WTC11 (cell line): Measurements from ENCODE around the gene KCNK18. TPM values are rescaled to one million over a fixed set of nuclear protein-coding genes. Genes with fewer than 3 reads are reported as not detected.

ENCODE experiments used
- ATAC-seq: fragments of 200-7000 bp; cut with Tn5 transposase; 2 replicates; pipeline ENCODE4 v1.10.0; 2021; ENCODE audit warnings: mild to moderate bottlenecking, moderate library complexity
- Bru-seq: library from RNA; stranded (reverse); fragments of 400-500 nt; gene quantifications from one replicate; lab custom pipeline; 2021; lab: Mats Ljungman, UMichigan
- CTCF ChIA-PET: fragments of 300-600 bp; sonication (Branson Sonifier 250); formaldehyde crosslinking; loops from one replicate; lab custom pipeline; 2021; ENCODE audit warnings: antibody characterized with exemption; lab: Charles Lee
- POLR2A ChIA-PET: fragments of 350-600 bp; sonication (Branson Sonifier 250); formaldehyde crosslinking; loops from one replicate; lab custom pipeline; 2021; ENCODE audit warnings: antibody characterized with exemption; lab: Charles Lee
- DNase-seq: peaks from one replicate; pipeline ENCODE4 v3.0.0; 2021; ENCODE audit warnings: low spot score
- H3K27ac Mint-ChIP-seq: 2 replicates; pipeline ENCODE4 v1.8.0; 2021; ENCODE audit warnings: mixed read lengths
- H3K27me3 Mint-ChIP-seq: 2 replicates; pipeline ENCODE4 v1.8.0; 2021; ENCODE audit warnings: low read depth, mild to moderate bottlenecking, moderate library complexity, mixed read lengths
- H3K36me3 Mint-ChIP-seq: 2 replicates; pipeline ENCODE4 v1.8.0; 2021; ENCODE audit warnings: mixed read lengths
- H3K4me1 Mint-ChIP-seq: 2 replicates; pipeline ENCODE4 v1.8.0; 2022; ENCODE audit warnings: mixed read lengths
- H3K4me3 Mint-ChIP-seq: 2 replicates; pipeline ENCODE4 v1.8.0; 2021; ENCODE audit warnings: mild to moderate bottlenecking, moderate library complexity, mixed read lengths
- H3K9me3 Mint-ChIP-seq: 2 replicates; pipeline ENCODE4 v1.8.0; 2021; ENCODE audit warnings: mixed read lengths
- CREM ChIP-seq: sonication (generic); formaldehyde crosslinking; IDR thresholded peaks from 2 replicates; pipeline ENCODE4 v1.8.1; 2022; ENCODE audit warnings: mild to moderate bottlenecking, missing genetic modification reagents, moderate library complexity
- E2F4 ChIP-seq: sonication (generic); formaldehyde crosslinking; IDR thresholded peaks from 2 replicates; pipeline ENCODE4 v1.8.1; 2022; ENCODE audit warnings: low read depth, mild to moderate bottlenecking, moderate library complexity, missing genetic modification reagents, borderline replicate concordance
- ESRRA ChIP-seq: sonication (generic); formaldehyde crosslinking; IDR thresholded peaks from 2 replicates; pipeline ENCODE4 v1.8.1; 2022; ENCODE audit warnings: mild to moderate bottlenecking, missing genetic modification reagents, borderline replicate concordance
- ETV6 ChIP-seq: sonication (generic); formaldehyde crosslinking; IDR thresholded peaks from 2 replicates; pipeline ENCODE4 v1.8.1; 2022; ENCODE audit warnings: mild to moderate bottlenecking, missing genetic modification reagents
- FOXK1 ChIP-seq: sonication (generic); formaldehyde crosslinking; IDR thresholded peaks from 2 replicates; pipeline ENCODE4 v1.8.0; 2022; ENCODE audit warnings: mild to moderate bottlenecking, moderate library complexity, missing genetic modification reagents
- GABPB1 ChIP-seq: sonication (generic); formaldehyde crosslinking; IDR thresholded peaks from 2 replicates; pipeline ENCODE4 v1.8.1; 2023; ENCODE audit warnings: mild to moderate bottlenecking, missing genetic modification reagents
- NFE2L1 ChIP-seq: sonication (generic); formaldehyde crosslinking; IDR thresholded peaks from 2 replicates; pipeline ENCODE4 v1.8.1; 2023; ENCODE audit warnings: missing genetic modification reagents
- RELA ChIP-seq: sonication (generic); formaldehyde crosslinking; IDR thresholded peaks from 2 replicates; pipeline ENCODE4 v1.8.1; 2022; ENCODE audit warnings: missing genetic modification reagents, mild to moderate bottlenecking, borderline replicate concordance
- SOX15 ChIP-seq: fragments of 250-450 bp; sonication (Bioruptor Pico); IDR thresholded peaks from 2 replicates; pipeline ENCODE4 v1.9.0; 2021; ENCODE audit warnings: mild to moderate bottlenecking
- TCF7 ChIP-seq: sonication (generic); formaldehyde crosslinking; IDR thresholded peaks from 2 replicates; pipeline ENCODE4 v1.8.0; 2022; ENCODE audit warnings: mild to moderate bottlenecking, low read depth, missing genetic modification reagents, moderate library complexity
- TEAD1 ChIP-seq: sonication (generic); formaldehyde crosslinking; IDR thresholded peaks from 2 replicates; pipeline ENCODE4 v1.8.0; 2022; ENCODE audit warnings: mild to moderate bottlenecking, missing genetic modification reagents
- TEAD4 ChIP-seq: sonication (generic); formaldehyde crosslinking; IDR thresholded peaks from 2 replicates; pipeline ENCODE4 v1.8.0; 2022; ENCODE audit warnings: mild to moderate bottlenecking, missing genetic modification reagents
- ZBTB21 ChIP-seq: sonication (generic); formaldehyde crosslinking; IDR thresholded peaks from 2 replicates; pipeline ENCODE4 v1.8.1; 2023; ENCODE audit warnings: mild to moderate bottlenecking, missing genetic modification reagents, borderline replicate concordance
- ZBTB43 ChIP-seq: sonication (generic); formaldehyde crosslinking; IDR thresholded peaks from 2 replicates; pipeline ENCODE4 v1.8.1; 2023; ENCODE audit warnings: mild to moderate bottlenecking, missing genetic modification reagents
- ZNF416 ChIP-seq: fragments of 250-450 bp; sonication (Bioruptor Pico); IDR thresholded peaks from 2 replicates; pipeline ENCODE4 v1.9.0; 2021; ENCODE audit warnings: mild to moderate bottlenecking, inconsistent platforms
- ZNF423 ChIP-seq: fragments of 250-450 bp; sonication (Bioruptor Pico); IDR thresholded peaks from 2 replicates; pipeline ENCODE4 v2.1.2; 2022; ENCODE audit warnings: mild to moderate bottlenecking, moderate library complexity
- ZSCAN18 ChIP-seq: fragments of 250-450 bp; sonication (Bioruptor Pico); IDR thresholded peaks from 2 replicates; pipeline ENCODE4 v2.1.2; 2022; ENCODE audit warnings: mild to moderate bottlenecking, moderate library complexity
- long read RNA-seq, 3 experiments: library from RNA in 1 of 3; library from capped mRNA in 1 of 3; library from polyadenylated mRNA in 1 of 3; unstranded in 2 of 3; stranded (forward) in 1 of 3; transcript quantifications; one replicate each; pipeline ENCODE4 v2.0.0, GENCODE V29; 2021
- total RNA-seq: library from RNA; stranded (reverse); gene quantifications from 3 replicates; pipeline ENCODE4 v1.2.3, GENCODE V29; 2021
- TF ChIP-seq, protein P1 (sequence below): sonication (generic); formaldehyde crosslinking; IDR thresholded peaks from 2 replicates; pipeline ENCODE4 v1.8.1; 2023; ENCODE audit warnings: mild to moderate bottlenecking, missing genetic modification reagents, moderate library complexity
- TF ChIP-seq, protein P2 (sequence below): sonication (generic); formaldehyde crosslinking; IDR thresholded peaks from 2 replicates; pipeline ENCODE4 v1.8.1; 2022; ENCODE audit warnings: missing genetic modification reagents, borderline replicate concordance
- TF ChIP-seq, protein P3 (sequence below): sonication (generic); formaldehyde crosslinking; IDR thresholded peaks from 2 replicates; pipeline ENCODE4 v1.8.1; 2023; ENCODE audit warnings: mild to moderate bottlenecking, missing genetic modification reagents
- TF ChIP-seq, protein P4 (sequence below): fragments of 250-450 bp; sonication (Bioruptor Pico); IDR thresholded peaks from 2 replicates; pipeline ENCODE4 v1.9.0; 2021; ENCODE audit warnings: moderate library complexity, mild to moderate bottlenecking, inconsistent platforms, borderline replicate concordance
- TF ChIP-seq, protein P5 (sequence below): sonication (generic); formaldehyde crosslinking; conservative IDR thresholded peaks from 2 replicates; pipeline ENCODE4 v1.8.1; 2022; ENCODE audit warnings: mild to moderate bottlenecking, missing genetic modification reagents
- TF ChIP-seq, protein P6 (sequence below): fragments of 250-450 bp; sonication (Bioruptor Pico); IDR thresholded peaks from 2 replicates; pipeline ENCODE4 v1.9.0; 2021; ENCODE audit warnings: mild to moderate bottlenecking

KCNK18 gene
- total RNA-seq (not detected in 3 replicates), Bru-seq, nascent RNA (not detected)
- long read RNA-seq, experiment 1 = 0 reads
- long read RNA-seq, experiment 2 = 0 reads
- long read RNA-seq, experiment 3 = 0 reads

- H3K27me3 Mint-ChIP-seq = no peaks in the 10 kb centered on the region; the same call in 1 of the 2 replicates
- ChIA-PET CTCF (interaction anchor here (0.8 to 2.8 kb wide), 5 partner anchors 18 to 399 kb away, joined by 3 to 20 read pairs (median 3); no protein-coding TSS in a partner anchor), POLR2A (no interaction called here)
- no peak for ATAC-seq
- peaks cover 5% of the 10 kb centered on the region; the same call in 1 of the 2 replicates for H3K9me3 Mint-ChIP-seq
- no peak within 1 kb of the TSS for H3K4me3 Mint-ChIP-seq
- DNase-seq = no peak
- H3K36me3 Mint-ChIP-seq = no peaks in the 10 kb centered on the region
- H3K27ac Mint-ChIP-seq = no peak within 1 kb of the TSS
- TF ChIP-seq ZNF423 (CRISPR knock-in tag) = no peak
- no peak for TF ChIP-seq TEAD4 (CRISPR knock-in tag)
- TF ChIP-seq, protein P1, sequence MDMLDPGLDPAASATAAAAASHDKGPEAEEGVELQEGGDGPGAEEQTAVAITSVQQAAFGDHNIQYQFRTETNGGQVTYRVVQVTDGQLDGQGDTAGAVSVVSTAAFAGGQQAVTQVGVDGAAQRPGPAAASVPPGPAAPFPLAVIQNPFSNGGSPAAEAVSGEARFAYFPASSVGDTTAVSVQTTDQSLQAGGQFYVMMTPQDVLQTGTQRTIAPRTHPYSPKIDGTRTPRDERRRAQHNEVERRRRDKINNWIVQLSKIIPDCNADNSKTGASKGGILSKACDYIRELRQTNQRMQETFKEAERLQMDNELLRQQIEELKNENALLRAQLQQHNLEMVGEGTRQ (CRISPR knock-in tag) = no peak
- no peak for TF ChIP-seq SOX15
- TF ChIP-seq NFE2L1 (CRISPR knock-in tag) = no peak
- no peak for TF ChIP-seq CREM (CRISPR knock-in tag)
- TF ChIP-seq, protein P2, sequence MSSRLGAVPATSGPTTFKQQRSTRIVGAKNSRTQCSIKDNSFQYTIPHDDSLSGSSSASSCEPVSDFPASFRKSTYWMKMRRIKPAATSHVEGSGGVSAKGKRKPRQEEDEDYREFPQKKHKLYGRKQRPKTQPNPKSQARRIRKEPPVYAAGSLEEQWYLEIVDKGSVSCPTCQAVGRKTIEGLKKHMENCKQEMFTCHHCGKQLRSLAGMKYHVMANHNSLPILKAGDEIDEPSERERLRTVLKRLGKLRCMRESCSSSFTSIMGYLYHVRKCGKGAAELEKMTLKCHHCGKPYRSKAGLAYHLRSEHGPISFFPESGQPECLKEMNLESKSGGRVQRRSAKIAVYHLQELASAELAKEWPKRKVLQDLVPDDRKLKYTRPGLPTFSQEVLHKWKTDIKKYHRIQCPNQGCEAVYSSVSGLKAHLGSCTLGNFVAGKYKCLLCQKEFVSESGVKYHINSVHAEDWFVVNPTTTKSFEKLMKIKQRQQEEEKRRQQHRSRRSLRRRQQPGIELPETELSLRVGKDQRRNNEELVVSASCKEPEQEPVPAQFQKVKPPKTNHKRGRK = no peak
- TF ChIP-seq E2F4 = no peak
- no peak for TF ChIP-seq ETV6 (CRISPR knock-in tag)
- TF ChIP-seq, protein P3, sequence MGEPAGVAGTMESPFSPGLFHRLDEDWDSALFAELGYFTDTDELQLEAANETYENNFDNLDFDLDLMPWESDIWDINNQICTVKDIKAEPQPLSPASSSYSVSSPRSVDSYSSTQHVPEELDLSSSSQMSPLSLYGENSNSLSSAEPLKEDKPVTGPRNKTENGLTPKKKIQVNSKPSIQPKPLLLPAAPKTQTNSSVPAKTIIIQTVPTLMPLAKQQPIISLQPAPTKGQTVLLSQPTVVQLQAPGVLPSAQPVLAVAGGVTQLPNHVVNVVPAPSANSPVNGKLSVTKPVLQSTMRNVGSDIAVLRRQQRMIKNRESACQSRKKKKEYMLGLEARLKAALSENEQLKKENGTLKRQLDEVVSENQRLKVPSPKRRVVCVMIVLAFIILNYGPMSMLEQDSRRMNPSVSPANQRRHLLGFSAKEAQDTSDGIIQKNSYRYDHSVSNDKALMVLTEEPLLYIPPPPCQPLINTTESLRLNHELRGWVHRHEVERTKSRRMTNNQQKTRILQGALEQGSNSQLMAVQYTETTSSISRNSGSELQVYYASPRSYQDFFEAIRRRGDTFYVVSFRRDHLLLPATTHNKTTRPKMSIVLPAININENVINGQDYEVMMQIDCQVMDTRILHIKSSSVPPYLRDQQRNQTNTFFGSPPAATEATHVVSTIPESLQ (CRISPR knock-in tag) = no peak
- TF ChIP-seq TEAD1 (CRISPR knock-in tag) = no peak
- TF ChIP-seq, protein P4, sequence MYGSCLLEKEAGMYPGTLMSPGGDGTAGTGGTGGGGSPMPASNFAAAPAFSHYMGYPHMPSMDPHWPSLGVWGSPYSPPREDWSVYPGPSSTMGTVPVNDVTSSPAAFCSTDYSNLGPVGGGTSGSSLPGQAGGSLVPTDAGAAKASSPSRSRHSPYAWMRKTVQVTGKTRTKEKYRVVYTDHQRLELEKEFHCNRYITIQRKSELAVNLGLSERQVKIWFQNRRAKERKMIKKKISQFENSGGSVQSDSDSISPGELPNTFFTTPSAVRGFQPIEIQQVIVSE (CRISPR knock-in tag) = no peak
- TF ChIP-seq GABPB1 (CRISPR knock-in tag) = no peak
- no peak for TF ChIP-seq TCF7 (CRISPR knock-in tag)
- 0 out of 2 replicates have a peak, but pooled peaks cover 7% of the 10 kb centered on the region for H3K4me1 Mint-ChIP-seq
Observed at GRCh38 chr10:117197189-117197588, at the start of gene KCNK18. KCNK18 (plus strand) TSS chr10:117197489; CDS start chr10:117197489, 0 bp downstream.

- Mint-ChIP-seq H3K36me3 (peaks cover 9% of the 10 kb centered on the region), H3K27me3 (peaks cover 100% of the 10 kb centered on the region), H3K27ac (no peak overlapping the region), H3K4me3 (no peak overlapping the region), H3K9me3 (peaks cover 11% of the 10 kb centered on the region), H3K4me1 (no peaks in the 10 kb centered on the region)
- CTCF ChIA-PET = interaction anchor here (1.0 to 1.7 kb wide), 4 partner anchors 9 to 68 kb away, joined by 3 to 7 read pairs (median 4); no protein-coding TSS in a partner anchor
- POLR2A ChIA-PET = no interaction called here
- ATAC-seq (no peak), DNase-seq (no peak)
- TF ChIP-seq, protein P5, sequence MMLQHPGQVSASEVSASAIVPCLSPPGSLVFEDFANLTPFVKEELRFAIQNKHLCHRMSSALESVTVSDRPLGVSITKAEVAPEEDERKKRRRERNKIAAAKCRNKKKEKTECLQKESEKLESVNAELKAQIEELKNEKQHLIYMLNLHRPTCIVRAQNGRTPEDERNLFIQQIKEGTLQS = no peak
- no peak for TF ChIP-seq ZBTB21 (CRISPR knock-in tag)
- TF ChIP-seq ZNF416 (CRISPR knock-in tag) = no peak
- no peak for TF ChIP-seq ZBTB43 (CRISPR knock-in tag)
- no peak for TF ChIP-seq RELA (CRISPR knock-in tag)
- TF ChIP-seq, protein P6, sequence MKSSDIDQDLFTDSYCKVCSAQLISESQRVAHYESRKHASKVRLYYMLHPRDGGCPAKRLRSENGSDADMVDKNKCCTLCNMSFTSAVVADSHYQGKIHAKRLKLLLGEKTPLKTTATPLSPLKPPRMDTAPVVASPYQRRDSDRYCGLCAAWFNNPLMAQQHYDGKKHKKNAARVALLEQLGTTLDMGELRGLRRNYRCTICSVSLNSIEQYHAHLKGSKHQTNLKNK (CRISPR knock-in tag) = no peak
- TF ChIP-seq, protein P2 = no peak
- TF ChIP-seq ZNF423 (CRISPR knock-in tag) = no peak
- no peak for TF ChIP-seq ESRRA (CRISPR knock-in tag)
- no peak for TF ChIP-seq ZSCAN18 (CRISPR knock-in tag)
- TF ChIP-seq FOXK1 (CRISPR knock-in tag) = no peak
Observed at GRCh38 chr10:117148284-117148683, 49.0 kb upstream of the KCNK18 start.
